Stimulated activated CD8-positive, alpha-beta memory T cell treated with anti-CD3 and anti-CD28 coated beads, Interleukin-4, amount 100 ng/mL, for 48 hours (primary cell): ENCODE data around the gene TNNT3.
"Not testable (repeated sequence)": the region's sequence is repeated elsewhere in the genome, so short reads cannot be mapped to it uniquely, and the experiment has no call there.

Source experiments
- DNase-seq: peaks from one replicate; pipeline ENCODE4 v3.0.0-alpha.2; 2020

TNNT3 gene

DNA sequence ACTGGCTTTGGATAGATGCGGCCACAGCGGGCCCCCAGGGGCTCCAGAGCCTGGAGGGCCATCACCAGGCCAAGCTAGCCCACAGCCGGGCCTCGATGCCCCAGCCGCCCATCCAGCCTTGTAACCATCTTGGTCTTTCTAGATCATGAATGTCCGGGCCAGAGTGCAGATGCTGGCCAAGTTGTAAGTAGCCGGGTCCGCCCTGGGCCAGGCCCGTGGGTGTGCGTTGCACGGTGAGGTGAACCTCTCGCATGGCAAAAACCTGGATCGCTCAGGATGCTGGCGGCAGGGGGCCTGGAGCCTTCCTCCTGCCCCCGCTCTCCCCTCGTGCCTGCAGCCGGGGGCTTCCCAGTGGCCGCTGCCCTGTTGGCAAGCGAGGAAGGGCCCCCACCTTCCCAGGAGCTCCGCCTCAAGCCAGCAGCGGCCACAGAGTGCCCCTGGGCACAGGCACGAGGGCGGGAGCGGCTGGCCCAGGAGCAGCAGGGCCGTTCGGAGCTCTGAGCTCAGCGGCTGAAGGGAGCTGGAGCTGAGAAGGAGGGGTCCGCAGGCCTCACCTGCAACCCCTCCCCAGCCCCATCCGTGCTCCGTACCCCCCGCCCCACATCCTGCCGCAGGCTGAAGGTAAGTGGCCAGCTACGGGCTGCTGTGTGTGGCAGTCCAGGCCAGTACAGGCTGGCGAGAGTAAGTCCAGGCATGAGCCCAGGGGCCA is 16.7 kb downstream of the TNNT3 start:
- no peak for DNase-seq

DNA sequence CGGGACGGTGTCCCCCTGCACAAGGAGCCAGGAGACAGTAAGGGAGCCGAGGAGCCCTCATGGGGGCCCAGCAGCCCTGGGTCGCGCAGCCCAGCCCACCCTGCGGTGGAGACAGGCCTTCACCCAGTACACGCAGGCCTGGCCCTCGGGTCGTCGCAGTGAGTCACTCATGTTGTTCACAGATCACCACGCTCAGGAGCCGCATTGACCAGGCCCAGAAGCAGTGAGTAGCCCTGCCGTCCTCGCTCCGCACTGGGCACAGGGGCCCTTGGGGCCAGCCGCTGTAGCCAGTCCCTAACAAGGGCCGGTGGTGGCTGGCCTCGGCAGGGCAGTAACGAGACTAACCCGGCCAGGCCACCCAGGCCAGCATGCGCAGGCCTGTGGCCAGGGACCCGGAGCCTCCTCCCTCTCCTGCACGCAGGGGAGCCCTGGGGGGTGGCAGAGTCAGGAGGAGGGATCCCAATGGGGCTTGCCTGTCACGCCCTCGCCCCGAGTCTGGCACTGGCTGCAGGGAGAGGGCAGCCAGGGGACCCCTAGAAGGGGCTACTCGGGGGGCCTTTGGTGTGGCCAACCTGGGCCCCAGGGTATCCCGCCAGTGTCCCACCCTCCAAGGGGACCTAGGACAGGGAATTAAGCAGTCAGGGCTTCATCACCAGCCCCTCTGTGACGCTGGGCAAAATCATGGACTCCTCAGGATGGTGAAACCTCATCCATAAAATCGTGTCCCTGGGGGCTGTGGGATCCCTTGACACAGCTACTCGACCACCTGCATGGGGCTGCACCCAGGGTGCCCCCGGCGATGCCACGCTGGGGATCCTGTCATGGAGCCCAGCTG is 17.5 kb downstream of the TNNT3 start:
- DNase-seq: no peak

DNA sequence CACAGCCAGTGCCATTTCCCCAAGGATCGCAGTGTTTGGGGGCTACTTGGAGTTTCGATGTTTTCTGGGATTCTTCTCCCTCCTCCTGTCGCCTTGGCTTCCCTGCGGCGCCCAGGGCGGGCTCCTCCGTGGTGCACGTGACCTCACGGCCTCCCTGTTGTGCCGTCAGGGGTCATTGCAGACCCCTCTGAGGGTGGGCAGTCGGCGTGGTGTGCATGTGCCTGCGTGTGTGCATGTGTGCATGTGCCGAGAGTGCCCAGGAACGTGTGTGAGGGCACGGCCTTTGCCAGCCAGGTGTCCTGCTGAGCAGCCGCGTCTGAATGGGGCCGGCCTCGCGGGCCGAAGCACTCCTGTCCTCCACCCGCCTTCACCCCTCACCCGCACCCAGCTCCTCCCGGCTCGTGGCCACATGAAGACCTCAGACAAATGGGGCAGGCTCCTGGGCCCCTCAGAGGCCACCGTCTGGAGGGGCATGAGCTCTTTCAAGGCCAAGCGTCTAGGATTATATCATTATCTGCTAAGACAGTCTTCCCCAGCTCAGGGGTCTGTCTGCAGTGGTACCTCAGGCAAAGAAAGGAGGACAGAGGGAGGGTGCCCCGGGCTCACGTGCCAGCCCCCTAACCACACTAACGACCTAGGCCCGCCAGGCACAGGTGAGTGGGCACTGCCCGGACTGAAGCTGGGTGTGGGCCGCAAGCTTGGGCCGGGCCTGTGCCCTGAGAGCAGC is 18.3 kb downstream of the TNNT3 start:
- no peak for DNase-seq

DNA sequence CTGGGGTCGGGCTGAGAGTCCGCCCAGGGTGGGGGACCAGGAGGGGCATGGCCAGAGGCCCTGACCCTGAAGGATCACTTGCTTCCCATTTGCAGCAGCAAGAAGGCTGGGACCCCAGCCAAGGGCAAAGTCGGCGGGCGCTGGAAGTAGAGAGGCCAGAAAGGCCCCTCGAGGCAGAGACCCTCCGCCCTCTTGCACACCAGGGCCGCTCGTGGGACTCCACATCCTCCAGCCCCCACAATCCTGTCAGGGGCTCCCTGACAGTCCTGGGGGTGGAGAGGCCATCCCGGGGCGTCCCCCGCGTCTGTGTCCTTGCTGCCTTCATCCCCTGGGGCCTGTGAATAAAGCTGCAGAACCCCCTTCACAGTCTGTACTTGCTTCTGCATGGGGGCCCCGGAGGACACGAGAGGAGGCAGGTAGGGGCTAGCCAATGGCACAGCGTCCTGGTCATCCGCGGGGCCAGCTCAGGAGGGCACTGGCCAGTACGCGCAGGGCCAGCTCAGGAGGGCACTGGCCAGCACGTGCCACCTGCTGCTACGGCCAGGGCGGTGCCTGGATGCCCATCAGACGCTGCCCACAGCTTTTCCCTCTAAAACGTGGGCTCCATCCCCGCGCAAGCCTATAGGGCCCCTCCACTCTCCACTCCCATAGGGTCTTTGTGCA is 19.0 kb downstream of the TNNT3 start:
- DNase-seq: no peak

DNA sequence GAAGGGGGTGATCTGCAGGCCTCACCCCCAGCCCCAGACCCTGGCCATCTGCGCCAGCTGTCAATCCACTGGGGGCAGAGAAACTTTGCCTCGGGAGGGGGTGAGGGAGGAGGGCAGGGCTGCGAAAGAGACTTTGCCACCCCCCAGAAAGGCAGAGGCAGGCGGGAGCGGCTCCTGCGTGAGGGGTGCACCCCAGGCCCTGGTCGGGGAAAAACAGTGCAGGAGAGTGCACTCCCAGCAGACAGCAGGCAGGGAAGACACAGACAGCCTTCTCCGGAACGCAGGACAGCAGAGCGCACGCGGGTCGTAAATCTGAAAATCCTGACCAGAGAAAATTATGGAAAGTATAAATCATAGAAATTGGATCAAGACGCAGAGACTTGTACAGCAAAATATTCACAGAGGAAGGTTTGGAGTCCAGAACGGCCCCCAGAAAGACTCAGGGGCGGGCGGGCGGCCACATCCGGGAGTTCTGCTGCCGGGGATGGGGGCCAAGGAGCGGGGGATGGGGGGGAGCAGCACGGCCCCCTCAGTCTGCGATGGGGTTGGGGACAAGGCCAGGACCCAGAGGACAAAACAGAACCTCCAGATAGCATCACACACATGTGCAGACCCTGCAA is 19.6 kb downstream of the TNNT3 start:
- DNase-seq: no peak

DNA sequence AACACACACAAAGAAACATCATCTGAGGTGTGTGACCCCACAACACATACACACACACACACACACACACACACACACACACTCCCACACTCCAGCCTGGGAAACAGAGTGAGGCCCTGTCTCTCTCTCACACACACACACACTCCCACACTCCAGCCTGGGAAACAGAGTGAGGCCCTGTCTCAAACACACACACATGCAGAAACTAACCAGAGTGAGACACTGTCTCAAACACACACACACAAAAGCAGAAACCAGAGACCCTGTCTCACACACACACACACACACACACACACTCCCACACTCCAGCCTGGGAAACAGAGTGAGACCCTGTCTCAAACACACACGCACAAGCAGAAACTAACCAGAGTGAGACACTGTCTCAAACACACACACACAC is 20.3 kb downstream of the TNNT3 start:
- not testable (repeated sequence) for DNase-seq

DNA sequence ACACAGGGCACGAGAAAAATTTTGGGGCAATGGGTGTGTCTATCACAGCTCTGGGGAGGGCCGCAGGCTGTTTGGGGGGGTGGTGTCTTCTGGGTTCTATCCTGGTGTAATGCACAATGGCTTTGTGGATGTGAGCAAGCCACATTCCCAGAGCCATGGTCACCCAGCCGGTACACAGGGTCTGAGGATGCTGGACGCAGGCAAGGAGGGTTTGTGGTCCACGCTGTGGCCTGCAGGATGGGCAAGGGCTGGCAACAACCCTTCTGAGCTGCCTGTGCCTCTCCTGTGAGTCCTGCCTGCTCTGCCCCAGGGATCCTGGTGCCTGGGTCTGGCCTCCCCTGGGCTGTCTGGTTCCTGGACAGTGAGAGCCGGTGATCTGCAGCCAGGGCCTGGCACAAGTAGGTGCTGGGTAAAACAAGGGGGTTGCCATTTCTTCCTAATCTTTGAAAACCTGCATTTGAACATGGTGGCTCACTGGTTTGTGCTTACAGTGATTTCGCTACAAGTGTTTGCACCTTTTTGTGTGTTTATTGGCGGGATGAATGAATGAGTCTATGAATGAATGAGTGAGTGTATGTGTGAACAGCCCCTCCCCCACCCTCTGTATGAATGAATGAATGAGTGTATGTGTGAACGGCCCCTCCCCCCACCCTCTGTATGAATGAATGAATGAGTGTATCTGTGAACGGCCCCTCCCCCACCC is 23.2 kb downstream of the TNNT3 start:
- no peak for DNase-seq

DNA sequence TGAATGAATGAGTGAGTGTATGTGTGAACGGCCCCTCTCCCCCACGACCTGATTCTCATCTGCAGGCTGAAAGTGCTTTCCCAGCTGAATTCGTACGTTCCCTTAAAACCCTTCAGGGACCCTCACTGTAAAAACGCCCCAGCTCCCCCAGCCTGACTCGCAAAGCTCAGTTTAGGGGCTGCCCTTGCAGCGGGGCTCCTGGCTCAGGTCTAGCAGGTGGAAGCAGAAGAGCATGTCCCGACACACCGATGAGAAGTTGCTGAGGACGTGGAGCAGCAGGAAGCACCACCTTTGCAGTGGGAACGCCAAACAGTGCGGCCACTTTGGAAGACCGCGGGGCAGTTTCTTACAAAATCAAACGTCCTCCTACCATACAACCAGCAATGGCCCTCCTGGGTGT is 24.1 kb downstream of the TNNT3 start:
- DNase-seq: no peak

DNA sequence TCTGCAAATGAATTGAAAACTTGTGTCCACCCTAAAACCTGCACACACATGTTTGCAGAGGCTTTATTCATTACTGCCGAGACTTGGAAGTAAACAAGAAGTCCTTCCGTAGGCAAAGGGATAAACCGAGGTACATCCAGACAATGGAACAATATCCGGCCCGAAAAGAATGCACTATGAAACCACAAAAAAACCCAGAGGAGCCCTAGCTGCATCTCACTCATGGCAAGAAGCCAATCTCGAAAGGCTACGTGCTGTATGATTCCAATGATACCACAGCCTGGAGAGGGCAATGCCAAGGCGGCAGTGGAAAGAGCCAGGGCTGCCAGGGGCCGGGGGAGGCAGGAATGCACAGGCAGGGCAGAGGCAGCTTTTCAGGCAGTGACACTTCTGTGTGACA is 24.5 kb downstream of the TNNT3 start:
- DNase-seq: no peak

DNA sequence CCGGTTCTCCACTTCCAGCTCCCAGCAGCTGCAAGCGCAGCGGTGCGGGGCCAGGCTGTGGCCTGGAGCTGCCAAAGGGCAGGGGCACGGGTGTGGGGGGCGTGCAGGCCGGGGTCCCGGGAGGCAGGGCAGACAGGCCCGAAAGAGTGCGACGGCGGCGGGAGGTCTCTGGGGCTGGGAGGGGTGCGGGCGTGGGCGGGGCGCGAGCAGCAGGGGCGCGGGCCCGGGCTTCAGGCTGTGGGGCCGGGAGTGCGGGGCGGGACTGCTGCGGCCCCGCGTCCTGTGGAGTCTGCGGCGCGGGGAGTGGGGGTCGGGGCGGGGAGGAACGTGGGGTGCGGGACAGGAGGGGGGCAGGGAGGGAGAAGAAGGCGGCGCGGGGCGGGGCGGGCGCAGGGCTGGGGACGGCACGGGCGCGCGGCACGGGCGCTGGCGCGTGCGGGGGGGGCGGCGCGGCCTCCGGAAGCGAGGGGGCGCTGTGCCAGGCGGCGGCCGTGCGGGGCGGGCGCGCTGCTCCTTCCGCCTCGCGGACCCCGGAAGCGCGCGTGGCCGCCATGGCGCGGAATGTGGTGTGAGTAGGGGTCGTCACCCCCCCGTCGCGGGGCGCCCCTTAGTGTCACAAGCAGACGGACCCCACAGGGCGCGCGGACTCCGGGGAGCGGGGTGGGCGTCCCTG is 27.4 kb downstream of the TNNT3 start, which contains the start of gene MRPL23:
TSS of gene MRPL23 (plus strand) at position 521 of the 673 bp plus-strand sequence. CDS start at position 552, 31 bp downstream.
- peak; percentile 52 for DNase-seq

DNA sequence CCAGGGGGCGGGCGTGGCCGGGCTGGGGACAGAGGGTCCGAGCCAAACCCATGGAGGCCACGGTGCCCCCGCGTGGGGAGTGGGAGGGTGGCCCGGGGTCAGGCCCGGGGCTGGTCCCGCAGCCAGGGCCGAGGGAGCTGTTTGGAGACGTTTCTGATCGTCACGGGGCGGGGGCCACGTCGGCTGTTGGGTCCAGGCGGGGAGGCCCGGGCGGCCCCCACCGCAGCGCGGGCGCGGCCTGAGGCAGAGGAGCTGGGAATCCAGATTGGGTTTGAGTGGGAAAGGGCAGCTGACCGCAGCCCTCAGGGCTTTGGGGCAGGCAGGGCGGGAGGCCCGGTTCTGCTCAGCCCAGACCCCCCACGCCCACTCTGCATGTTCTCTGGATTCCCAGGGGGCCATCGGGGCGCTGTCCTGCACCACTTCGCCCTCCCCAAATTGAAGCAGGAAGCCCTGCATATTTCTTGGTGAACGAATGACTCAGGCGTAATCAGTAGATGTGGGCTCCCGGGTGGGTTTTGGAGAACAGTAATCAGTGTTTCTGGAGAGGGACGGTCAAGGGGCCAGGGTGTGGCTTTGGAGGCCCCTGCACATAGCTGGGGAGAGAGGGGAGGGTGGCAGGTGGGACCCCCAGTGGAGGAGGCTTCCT is 28.2 kb downstream of the TNNT3 start:
- no peak for DNase-seq

DNA sequence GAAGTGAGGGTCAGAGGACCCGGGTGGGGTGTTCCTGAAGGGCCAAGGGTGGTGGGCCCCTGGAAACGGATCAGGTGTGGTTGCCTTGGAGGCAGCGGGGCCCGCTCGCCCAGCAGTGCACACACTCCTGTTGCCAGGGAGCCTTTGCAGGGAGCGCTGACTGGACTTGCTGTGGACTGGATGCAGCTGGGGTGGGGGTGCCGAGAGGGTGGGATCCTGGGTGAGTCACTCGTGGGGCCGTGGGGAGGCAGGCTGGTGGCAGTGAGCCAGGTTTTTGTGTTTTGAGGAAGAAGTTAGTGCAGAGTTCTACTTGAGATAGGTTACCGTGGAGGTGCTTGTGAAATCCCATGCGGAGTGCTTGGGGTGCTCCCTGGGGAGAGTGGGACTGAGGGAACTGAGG is 28.9 kb downstream of the TNNT3 start:
- no peak for DNase-seq

DNA sequence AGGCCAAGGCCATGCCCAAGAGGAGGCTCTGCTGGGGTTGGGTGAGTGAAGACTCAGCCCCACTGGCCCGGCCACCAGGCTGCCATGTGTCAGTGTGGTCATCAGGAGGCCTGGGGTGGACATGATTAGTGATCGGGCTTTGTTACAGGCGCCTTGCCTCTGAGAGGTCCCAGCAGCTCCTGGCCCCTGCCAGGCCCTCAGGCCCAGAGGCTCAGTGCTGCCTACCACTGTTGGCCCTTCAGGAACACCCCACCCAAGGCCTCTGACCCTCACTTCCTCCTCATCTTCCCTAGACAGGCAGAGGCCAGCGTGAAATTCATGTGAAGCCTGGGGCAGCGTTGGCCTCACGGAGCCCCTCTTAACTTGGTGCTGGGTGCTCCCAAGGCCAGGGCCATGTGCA is 29.8 kb downstream of the TNNT3 start:
- no peak for DNase-seq

DNA sequence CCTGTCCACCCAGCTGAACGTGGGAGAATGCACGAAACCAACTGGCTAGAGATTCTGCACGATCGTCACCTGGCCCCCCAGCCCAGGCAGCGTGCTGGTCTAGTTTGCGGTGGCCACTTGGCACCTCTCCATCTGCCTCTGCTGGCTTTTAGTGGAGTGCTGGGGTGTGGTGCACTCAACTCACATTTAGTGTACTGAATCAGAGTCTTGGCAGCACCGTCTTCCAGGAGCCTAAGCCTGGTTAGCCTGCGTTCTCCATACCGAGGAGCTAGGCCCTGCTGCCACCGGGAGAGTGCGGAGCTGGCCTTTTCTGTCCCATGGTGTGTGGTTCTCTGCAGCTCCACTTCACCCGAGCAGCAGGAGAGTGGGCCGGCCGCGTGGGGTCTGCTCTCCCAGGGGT is 30.4 kb downstream of the TNNT3 start:
- DNase-seq: no peak

DNA sequence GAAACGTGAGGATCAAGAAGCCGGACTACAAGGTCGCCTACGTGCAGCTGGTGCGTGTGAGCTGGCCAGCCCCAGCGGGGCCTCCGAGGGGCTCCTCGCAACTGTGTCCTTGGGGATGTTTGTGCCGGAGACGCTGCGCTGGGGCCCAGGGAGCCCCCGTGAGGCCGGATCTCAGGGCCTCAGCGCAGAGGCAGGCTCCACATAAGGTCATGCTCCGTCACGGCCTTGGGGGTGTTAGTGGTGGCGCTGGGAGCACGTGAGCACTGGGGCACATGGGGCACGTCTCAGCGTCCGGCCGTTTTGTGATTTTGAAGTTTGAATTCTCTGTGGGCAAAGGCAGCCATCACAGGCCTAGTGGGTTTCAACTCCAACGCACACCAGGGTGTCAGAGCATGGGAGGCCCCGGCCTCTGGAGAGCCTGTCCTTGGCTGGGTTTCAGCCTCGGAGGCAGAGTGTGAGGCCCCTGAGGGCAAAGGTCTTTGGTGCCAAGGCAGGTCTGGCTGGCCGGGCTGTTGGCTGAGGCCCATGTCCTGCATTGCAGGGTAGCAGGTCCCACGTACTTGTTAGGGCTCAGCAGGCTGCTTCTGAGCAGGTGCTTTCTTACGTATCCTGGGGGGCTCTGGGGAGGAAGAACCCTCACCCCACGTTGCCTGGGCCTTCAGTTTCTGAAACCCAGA is 33.4 kb downstream of the TNNT3 start:
- no peak for DNase-seq

DNA sequence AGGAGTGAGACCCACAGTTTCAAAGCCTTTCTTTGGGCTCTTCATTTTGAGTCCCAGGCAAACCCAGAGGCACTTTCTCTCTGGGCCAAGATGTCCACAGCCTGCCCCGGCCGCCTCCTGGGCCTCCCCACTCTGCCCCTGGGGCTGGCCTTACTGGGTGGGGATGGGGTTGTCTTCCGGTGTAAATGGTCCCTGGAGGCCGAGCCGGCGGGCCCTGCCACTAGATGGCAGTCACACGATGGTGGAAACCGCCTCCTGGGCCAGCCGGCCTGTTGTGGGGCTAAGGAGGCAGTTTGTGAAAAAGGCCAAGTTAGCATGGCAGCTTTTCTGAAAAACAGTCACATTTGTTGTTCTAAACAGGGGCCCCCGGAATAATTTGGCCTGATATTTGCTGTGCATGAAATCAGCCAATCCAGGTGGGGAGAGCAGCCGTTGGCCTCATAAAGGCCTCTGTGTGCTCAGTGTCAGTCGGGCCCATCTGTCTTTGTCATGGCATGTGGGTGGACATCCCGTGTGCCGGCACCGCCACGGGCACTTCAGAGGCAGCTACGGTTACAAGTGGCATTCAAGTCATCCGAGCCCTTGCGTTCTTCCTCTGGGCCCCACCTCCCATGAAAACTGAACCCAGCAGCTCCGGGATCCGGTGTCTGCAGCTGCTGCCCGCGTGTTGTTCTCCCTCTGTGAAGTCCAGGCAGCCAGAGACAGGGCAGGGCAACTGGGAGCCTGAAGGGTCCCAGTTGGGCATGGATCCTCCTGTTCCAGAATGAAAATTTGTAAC is 34.2 kb downstream of the TNNT3 start:
- peak; percentile 41 for DNase-seq

DNA sequence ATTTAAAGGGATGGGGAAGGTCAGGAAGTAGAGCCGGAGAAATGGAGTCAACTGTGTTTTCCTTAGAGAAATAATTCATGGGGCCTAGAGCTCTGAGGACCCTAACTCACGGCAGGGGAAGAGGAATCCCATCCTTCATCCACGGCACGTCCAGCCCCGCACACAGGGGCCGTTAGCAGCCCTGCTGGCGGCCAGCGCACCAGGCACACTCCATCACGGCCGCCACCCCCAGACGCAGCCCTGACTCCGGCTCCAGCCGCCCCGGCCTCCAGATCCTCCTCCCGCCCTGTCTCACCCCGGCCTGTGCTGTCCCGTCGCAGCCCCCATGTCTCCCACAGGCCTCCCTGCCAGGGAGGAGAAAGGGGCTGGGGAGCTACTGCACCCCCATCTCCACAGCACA is 38.9 kb downstream of the TNNT3 start:
- no peak for DNase-seq

DNA sequence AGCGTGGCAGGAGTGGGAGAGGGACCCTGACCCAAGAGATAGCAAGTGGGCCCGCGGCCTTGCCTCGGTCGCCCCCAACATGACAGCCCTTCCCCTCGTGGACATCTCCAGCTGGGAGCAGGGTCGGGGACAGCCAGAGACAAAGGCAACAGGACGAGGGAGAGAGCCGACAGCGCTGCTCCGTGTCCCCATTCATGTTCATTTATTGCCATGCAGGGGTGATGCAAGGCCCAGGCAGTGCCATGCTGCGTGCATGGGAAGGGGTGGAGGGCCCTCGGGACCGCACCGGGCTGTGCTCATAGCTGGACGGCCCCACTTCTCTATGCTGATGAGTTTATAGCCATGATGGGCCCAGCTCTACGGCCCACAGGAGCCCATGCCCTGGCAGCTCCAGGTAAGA is 40.3 kb downstream of the TNNT3 start:
- no peak for DNase-seq

DNA sequence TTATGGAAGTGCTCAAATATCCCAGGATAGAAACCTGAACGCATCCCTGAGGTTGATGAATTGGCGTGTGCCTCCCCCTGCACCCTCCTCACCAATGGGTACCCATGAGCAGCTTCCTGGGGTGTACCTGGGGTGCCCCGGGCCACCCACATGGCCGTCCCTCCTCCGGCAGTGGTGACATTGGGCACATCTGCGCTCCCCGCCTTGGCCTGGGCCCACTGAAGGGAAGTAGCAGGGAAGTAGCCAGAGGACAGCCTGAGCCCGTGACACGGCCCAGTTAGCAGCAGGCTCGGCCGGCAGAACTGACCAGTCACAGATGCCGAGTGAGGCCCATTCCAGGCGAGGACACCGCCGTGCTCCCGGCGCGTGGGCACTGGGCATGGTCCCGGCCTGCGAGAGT is 44.4 kb downstream of the TNNT3 start:
- DNase-seq: no peak
